Fibroblast of mammary gland (primary cell): ENCODE measurements around the gene PARP1.

Experiments used
- DNase-seq: peaks from one replicate; pipeline ENCODE4 v3.0.0-alpha.2; 2010; ENCODE audit warnings: low read depth
- H3K4me3 ChIP-seq: 2 replicates; pipeline ENCODE4 v1.5.1; 2011; ENCODE audit warnings: low read depth, mild to moderate bottlenecking, low read length, moderate library complexity; ENCODE audit not compliant: control insufficient read depth
- TF ChIP-seq, protein P1 (sequence below): conservative IDR thresholded peaks from 2 replicates; pipeline ENCODE4 v1.5.1; 2011; ENCODE audit warnings: low read depth, low read length, inconsistent platforms; ENCODE audit not compliant: control insufficient read depth, insufficient read depth

PARP1 gene

DNA sequence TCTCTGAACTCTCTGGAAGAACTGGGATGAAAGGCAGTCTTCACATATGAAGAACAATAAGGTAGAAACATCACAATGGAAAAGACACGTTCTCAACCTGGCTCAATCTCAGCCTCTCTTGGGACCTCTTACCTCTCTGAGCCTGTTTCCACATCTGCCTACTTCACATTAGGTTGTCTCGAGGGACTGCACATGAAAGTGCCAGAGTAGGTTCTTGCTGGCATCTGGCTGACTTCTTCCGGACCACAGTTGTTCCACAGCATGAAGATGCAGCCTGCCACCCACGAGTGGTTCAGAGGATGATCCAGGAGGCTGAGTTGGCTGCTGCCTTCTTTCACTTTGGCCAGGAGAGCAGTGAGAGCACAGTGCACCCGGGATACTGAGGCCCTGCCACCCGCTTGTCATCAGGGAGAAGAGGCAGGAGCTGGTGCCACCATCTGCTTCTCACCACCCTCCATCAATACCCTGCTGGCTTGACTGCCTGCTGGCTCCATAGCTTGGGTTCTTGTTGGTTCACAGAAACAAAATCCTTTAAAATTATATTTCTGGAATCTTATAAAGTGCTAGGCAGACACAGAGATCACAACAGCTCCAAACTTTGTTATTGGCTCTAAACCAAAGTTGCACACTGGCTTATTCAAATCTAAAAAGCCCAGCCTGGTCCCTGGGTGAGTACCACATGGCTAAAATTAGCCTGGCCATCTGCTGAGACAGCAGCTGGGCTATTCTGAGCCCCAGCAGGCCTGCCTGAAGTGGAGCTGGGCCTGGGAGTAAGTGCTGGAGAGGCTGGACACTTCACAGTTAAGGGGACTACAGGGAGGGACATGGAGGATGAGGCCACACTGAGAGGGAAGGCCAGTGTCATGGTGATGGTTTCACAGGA is 52.0 kb downstream of the PARP1 start:
- no peak for DNase-seq
- TF ChIP-seq, protein P1, sequence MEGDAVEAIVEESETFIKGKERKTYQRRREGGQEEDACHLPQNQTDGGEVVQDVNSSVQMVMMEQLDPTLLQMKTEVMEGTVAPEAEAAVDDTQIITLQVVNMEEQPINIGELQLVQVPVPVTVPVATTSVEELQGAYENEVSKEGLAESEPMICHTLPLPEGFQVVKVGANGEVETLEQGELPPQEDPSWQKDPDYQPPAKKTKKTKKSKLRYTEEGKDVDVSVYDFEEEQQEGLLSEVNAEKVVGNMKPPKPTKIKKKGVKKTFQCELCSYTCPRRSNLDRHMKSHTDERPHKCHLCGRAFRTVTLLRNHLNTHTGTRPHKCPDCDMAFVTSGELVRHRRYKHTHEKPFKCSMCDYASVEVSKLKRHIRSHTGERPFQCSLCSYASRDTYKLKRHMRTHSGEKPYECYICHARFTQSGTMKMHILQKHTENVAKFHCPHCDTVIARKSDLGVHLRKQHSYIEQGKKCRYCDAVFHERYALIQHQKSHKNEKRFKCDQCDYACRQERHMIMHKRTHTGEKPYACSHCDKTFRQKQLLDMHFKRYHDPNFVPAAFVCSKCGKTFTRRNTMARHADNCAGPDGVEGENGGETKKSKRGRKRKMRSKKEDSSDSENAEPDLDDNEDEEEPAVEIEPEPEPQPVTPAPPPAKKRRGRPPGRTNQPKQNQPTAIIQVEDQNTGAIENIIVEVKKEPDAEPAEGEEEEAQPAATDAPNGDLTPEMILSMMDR = no peak
- H3K4me3 ChIP-seq = no peak overlapping the region

DNA sequence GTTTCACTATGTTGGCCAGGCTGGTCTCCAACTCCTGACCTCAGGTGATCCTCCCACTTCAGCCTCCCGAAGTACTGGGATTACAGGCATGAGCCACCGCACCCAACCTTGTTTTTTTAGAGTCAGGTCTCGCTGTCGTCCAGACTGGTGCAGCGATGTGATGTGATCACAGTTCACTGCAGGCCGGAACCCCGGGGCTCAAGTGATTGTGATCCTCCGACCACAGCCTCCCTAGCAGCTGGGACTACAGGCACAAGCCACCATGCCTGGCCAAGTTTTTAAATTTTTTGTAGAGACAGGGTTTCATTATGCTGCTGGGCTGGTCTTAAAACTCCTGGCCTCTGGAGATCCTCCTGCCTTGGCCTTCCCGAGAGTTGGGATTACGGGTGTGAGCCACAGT is 52.9 kb downstream of the PARP1 start:
- TF ChIP-seq, protein P1 = no peak
- no peak overlapping the region for H3K4me3 ChIP-seq
- no peak for DNase-seq

DNA sequence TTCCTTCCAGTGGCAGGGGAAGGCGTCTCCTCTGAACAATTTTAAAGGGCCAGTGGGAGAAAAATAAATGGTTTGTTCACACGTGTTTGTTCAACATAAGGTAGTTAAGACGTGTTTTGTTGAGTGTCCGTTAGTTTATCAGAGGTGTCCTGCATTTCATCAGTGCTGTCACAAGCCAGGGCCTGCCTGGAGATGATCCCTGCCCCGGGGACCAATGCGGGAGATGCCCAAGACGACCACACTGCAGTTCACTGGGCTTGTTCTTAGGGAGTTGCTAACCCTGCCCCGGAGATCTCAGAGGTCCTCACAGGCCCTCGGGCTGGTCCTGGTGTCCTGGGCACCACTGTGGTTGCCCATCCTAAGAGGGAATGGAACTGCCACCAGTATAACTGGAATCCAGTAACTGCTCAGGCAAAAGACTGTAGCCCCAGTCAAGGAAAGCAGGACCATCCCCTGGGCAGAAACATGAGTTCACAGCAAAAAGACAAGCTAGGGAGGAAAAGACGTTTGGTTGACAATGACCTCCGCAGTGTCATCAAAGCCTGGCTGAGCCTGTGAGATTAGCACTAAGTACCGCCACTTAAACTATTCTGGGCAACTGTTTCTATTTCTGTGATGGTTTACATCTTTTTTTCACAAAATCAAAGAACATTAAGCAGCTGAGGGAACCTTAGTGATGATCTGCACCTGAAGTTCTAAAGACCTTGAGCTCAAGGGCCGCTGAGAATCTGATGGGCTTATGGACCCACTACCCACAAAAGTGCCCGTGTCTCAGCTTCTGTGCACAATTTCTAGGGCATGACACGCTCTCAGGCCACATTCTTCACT is 54.0 kb downstream of the PARP1 start:
- TF ChIP-seq, protein P1 = no peak
- no peak for DNase-seq
- no peak overlapping the region for H3K4me3 ChIP-seq

DNA sequence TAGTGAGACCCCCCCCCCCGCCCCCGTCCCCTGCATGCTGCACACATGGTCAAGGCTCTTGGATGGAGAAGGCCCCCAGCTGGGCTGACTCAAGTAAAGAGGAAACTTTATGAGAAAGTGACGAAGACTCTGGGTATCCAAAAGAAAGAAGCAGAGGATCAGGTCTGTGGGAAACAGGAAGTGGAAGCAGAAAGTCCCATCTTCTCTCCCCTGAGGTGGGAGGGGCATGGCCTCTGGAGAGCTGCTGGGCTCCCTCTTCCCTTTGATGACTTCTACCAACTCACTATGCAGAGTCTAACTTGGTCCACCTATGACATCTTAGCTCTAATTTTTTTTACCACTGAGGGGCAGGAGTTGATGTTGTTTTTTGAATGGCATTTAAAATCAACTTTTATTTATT is 56.2 kb downstream of the PARP1 start:
- no peak overlapping the region for H3K4me3 ChIP-seq
- no peak for DNase-seq
- TF ChIP-seq, protein P1 = no peak

DNA sequence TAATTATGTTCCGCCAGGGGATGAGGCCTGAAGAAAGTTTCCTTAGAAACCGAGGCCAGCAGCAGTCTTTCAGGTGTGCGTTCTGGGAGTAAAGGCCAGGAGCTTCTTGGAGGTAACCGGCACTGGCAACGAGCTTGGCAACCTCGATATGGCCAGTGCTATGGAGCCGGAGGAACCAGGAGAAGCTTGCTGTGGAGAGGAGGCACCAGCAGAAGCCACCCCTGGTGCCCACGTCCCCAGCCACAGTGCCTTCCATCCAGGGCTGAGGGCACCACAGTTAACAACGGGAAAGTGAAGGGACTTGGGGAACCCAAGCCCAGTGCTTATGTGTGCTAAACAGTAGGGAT is 57.4 kb downstream of the PARP1 start:
- TF ChIP-seq, protein P1 = no peak
- H3K4me3 ChIP-seq = no peak overlapping the region
- DNase-seq = no peak

DNA sequence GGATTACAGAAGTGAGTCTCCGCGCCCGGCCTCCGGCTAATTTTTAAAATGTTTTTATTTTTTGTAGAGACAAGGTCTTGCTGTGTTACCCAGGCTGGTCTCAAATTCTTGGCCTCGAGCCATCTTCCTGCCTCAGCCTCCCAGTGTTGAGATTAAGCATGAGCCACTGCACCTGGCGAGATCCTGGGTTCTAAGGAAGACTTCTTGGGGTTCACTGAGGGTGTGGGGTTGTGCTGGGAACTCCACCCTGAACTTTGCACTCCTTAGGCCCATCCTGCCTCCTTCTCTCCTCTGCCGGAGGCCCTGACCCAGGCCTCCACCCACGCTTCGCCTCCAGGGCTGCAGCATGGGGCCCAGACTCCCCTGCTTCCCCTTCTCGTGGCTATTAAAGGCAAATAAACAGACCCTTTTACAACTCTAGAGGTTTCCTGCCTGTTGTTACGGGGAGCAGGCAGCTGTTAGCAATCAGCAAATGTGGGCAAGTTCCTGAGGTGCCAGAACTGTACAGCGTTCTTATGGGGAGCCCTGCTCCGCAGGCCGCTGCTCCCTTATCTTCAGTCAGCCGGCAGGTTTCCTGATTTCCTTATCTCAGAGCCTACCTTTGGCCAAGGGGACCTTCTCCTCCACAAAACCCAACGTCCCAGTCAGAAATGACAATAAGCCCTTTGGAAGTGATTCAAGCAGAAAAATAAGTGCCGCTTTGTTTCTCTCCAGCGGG is 57.9 kb downstream of the PARP1 start:
- no peak overlapping the region for H3K4me3 ChIP-seq
- DNase-seq = no peak
- TF ChIP-seq, protein P1 = no peak
